IPS-20b (cell line): ENCODE results near the gene RNASET2.

Experiments
- H3K27ac ChIP-seq: one replicate; pipeline ENCODE4 v1.5.1; 2013; ENCODE audit warnings: low read length
- H3K27me3 ChIP-seq: 2 replicates; pipeline ENCODE4 v1.6.1; 2013; ENCODE audit warnings: mild to moderate bottlenecking, low read length, inconsistent platforms; ENCODE audit not compliant: insufficient read depth
- H3K36me3 ChIP-seq: 2 replicates; pipeline ENCODE4 v1.6.1; 2013; ENCODE audit warnings: low read depth, mild to moderate bottlenecking, inconsistent platforms, low read length, moderate library complexity; ENCODE audit not compliant: insufficient read depth
- H3K4me1 ChIP-seq: 2 replicates; pipeline ENCODE4 v1.6.1; 2013; ENCODE audit warnings: mild to moderate bottlenecking, control low read depth, inconsistent platforms, low read length, moderate library complexity; ENCODE audit not compliant: insufficient read depth
- H3K4me3 ChIP-seq: 2 replicates; pipeline ENCODE4 v1.5.1; 2013; ENCODE audit warnings: mild to moderate bottlenecking, low read length, inconsistent platforms
- H3K9ac ChIP-seq: 2 replicates; pipeline ENCODE4 v1.6.1; 2013; ENCODE audit warnings: low read depth, mild to moderate bottlenecking, inconsistent platforms, low read length, moderate library complexity
- H3K9me3 ChIP-seq: 2 replicates; pipeline ENCODE4 v1.6.1; 2013; ENCODE audit warnings: mild to moderate bottlenecking, low read depth, low read length, inconsistent platforms; ENCODE audit not compliant: insufficient read depth

RNASET2 gene

GRCh38 chr6:166942393-166943168 is 13.8 kb downstream of the RNASET2 start:
- no peaks in the 10 kb centered on the region for H3K4me1 ChIP-seq
- H3K36me3 ChIP-seq: peaks cover 21% of the 10 kb centered on the region
- no peaks in the 10 kb centered on the region for H3K27me3 ChIP-seq
- no peak overlapping the region for H3K4me3 ChIP-seq
- H3K9ac ChIP-seq: no peak overlapping the region
- H3K9me3 ChIP-seq: no peaks in the 10 kb centered on the region
- H3K27ac ChIP-seq: no peak overlapping the region

GRCh38 chr6:166940643-166941068 is 15.7 kb downstream of the RNASET2 start:
- H3K27ac ChIP-seq: no peak overlapping the region
- H3K4me1 ChIP-seq: peaks cover 5% of the 10 kb centered on the region; the same call in 1 of the 2 replicates
- H3K27me3 ChIP-seq: no peaks in the 10 kb centered on the region
- H3K4me3 ChIP-seq: no peak overlapping the region
- H3K9ac ChIP-seq: no peak overlapping the region
- H3K9me3 ChIP-seq: no peaks in the 10 kb centered on the region
- peaks cover 13% of the 10 kb centered on the region; the same call in 1 of the 2 replicates for H3K36me3 ChIP-seq

- peaks cover 13% of the 10 kb centered on the region; the same call in 1 of the 2 replicates for H3K36me3 ChIP-seq
These were observed 16.5 kb downstream of the RNASET2 start for GRCh38 chr6:166939894-166940293.

GRCh38 chr6:166939345-166939744 is 17.0 kb downstream of the RNASET2 start:
- Histone ChIP-seq H3K4me1 (peaks cover 5% of the 10 kb centered on the region; the same call in 1 of the 2 replicates), H3K27ac (no peak overlapping the region), H3K36me3 (peaks cover 13% of the 10 kb centered on the region; the same call in 1 of the 2 replicates), H3K9me3 (no peaks in the 10 kb centered on the region), H3K4me3 (no peak overlapping the region), H3K27me3 (no peaks in the 10 kb centered on the region), H3K9ac (no peak overlapping the region)

More at GRCh38 chr6:166939894-166940293, 16.5 kb downstream of the RNASET2 start:
- Histone ChIP-seq H3K9ac (no peak overlapping the region), H3K27ac (no peak overlapping the region), H3K9me3 (no peaks in the 10 kb centered on the region), H3K27me3 (no peaks in the 10 kb centered on the region), H3K4me1 (peaks cover 5% of the 10 kb centered on the region; the same call in 1 of the 2 replicates), H3K4me3 (no peak overlapping the region)

GRCh38 chr6:166938704-166939103 is 17.6 kb downstream of the RNASET2 start:
- H3K4me1 ChIP-seq: peaks cover 5% of the 10 kb centered on the region; the same call in 1 of the 2 replicates
- no peaks in the 10 kb centered on the region for H3K9me3 ChIP-seq
- H3K36me3 ChIP-seq: peaks cover 13% of the 10 kb centered on the region; the same call in 1 of the 2 replicates
- H3K4me3 ChIP-seq: no peak overlapping the region
- no peak overlapping the region for H3K9ac ChIP-seq
- no peak overlapping the region for H3K27ac ChIP-seq
- no peaks in the 10 kb centered on the region for H3K27me3 ChIP-seq

GRCh38 chr6:166938150-166938549 is 18.2 kb downstream of the RNASET2 start:
- Histone ChIP-seq H3K9me3 (no peaks in the 10 kb centered on the region), H3K4me1 (peaks cover 5% of the 10 kb centered on the region; the same call in 1 of the 2 replicates), H3K27me3 (no peaks in the 10 kb centered on the region), H3K9ac (no peak overlapping the region), H3K4me3 (no peak overlapping the region), H3K27ac (no peak overlapping the region), H3K36me3 (peaks cover 13% of the 10 kb centered on the region; the same call in 1 of the 2 replicates)

- no peak overlapping the region for H3K4me3 ChIP-seq
- peaks cover 5% of the 10 kb centered on the region; the same call in 1 of the 2 replicates for H3K4me1 ChIP-seq
- H3K9ac ChIP-seq: no peak overlapping the region
- peaks cover 13% of the 10 kb centered on the region; the same call in 1 of the 2 replicates for H3K36me3 ChIP-seq
- no peak overlapping the region for H3K27ac ChIP-seq
- H3K9me3 ChIP-seq: no peaks in the 10 kb centered on the region
- no peaks in the 10 kb centered on the region for H3K27me3 ChIP-seq
These were observed 18.6 kb downstream of the RNASET2 start for GRCh38 chr6:166937746-166938145.

GRCh38 chr6:166936079-166936787 is 20.1 kb downstream of the RNASET2 start:
- no peaks in the 10 kb centered on the region for H3K27me3 ChIP-seq

GRCh38 chr6:166935353-166935752 is 21.0 kb downstream of the RNASET2 start:
- Histone ChIP-seq H3K9ac (no peak overlapping the region), H3K4me1 (peaks cover 5% of the 10 kb centered on the region; the same call in 1 of the 2 replicates), H3K36me3 (peaks cover 13% of the 10 kb centered on the region; the same call in 1 of the 2 replicates), H3K4me3 (no peak overlapping the region), H3K9me3 (no peaks in the 10 kb centered on the region), H3K27ac (no peak overlapping the region), H3K27me3 (no peaks in the 10 kb centered on the region)

More at GRCh38 chr6:166936079-166936787, 20.1 kb downstream of the RNASET2 start:
- Histone ChIP-seq H3K36me3 (peaks cover 13% of the 10 kb centered on the region; the same call in 1 of the 2 replicates), H3K4me3 (no peak overlapping the region), H3K9me3 (no peaks in the 10 kb centered on the region), H3K4me1 (peaks cover 5% of the 10 kb centered on the region; the same call in 1 of the 2 replicates), H3K9ac (no peak overlapping the region), H3K27ac (no peak overlapping the region)

GRCh38 chr6:166934174-166934573 is 22.2 kb downstream of the RNASET2 start:
- H3K4me3 ChIP-seq: no peak overlapping the region
- peaks cover 5% of the 10 kb centered on the region; the same call in 1 of the 2 replicates for H3K4me1 ChIP-seq
- no peak overlapping the region for H3K9ac ChIP-seq
- H3K9me3 ChIP-seq: no peaks in the 10 kb centered on the region
- no peak overlapping the region for H3K27ac ChIP-seq
- no peaks in the 10 kb centered on the region for H3K27me3 ChIP-seq
- peaks cover 18% of the 10 kb centered on the region for H3K36me3 ChIP-seq

- H3K4me1 ChIP-seq: peaks cover 5% of the 10 kb centered on the region; the same call in 1 of the 2 replicates
- no peaks in the 10 kb centered on the region for H3K9me3 ChIP-seq
- no peak overlapping the region for H3K9ac ChIP-seq
- H3K27me3 ChIP-seq: no peaks in the 10 kb centered on the region
- peaks cover 21% of the 10 kb centered on the region for H3K36me3 ChIP-seq
- H3K27ac ChIP-seq: no peak overlapping the region
- no peak overlapping the region for H3K4me3 ChIP-seq
These were observed 23.0 kb downstream of the RNASET2 start for GRCh38 chr6:166933396-166933795.
